ENCODE data around the gene SSTR5.

DNA sequence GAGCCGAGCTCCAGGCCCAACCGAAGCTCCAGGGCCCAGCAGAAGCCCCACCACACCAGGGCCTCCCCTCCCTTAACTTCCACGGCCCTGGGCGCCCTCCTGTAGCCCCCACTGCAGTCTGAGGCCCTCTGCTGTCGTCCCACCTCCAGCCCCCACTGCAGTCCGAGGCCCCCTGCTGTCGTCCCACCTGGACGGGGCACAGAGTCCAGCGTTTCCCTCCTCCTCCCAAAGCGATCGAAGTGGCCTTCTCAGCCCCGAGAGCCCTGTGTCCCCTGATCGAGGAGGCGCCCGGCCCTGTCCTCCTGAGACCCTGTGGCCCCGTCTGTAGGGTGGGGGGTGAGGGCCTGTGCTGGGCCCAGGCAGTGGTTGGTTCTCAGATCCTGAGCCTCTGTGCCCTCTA lies 54.6 kb downstream of the SSTR5 start:
- no peak for TF ChIP-seq CTCF (IDR thresholded peaks at IDR 0.05)
- TF ChIP-seq ZFX (IDR thresholded peaks at IDR 0.05; ENCODE audit: borderline replicate concordance), result no peak

Measured in 22Rv1 (cell line).